Measurements from ENCODE around the gene CDC42.
A peak's percentile ranks its signal among the peaks of the same experiment; 100 is the strongest.

GRCh38 chr1:22039594-22040285 is 12.8 kb upstream of the CDC42 start:
- TF ChIP-seq POLR2A (IDR thresholded peaks at IDR 0.05; ENCODE audit: low read depth, low read length) (peak; percentile 60; the same call in 1 of the 2 replicates), POLR2AphosphoS5 (IDR thresholded peaks at IDR 0.05; ENCODE audit: low read depth, low read length) (peak; percentile 60; the same call in 1 of the 2 replicates), SPI1 (IDR thresholded peaks at IDR 0.05; ENCODE audit: low read depth, low read length) (peak; percentile 75)
